Measurements from ENCODE around the gene TMPRSS6. TPM values are rescaled to one million over a fixed set of nuclear protein-coding genes. Genes with fewer than 3 reads are reported as not detected.

TMPRSS6 gene
- total and polyA plus RNA-seq, 4 donors, result 0.09 to 1.0 (median 0.69) TPM

DNA sequence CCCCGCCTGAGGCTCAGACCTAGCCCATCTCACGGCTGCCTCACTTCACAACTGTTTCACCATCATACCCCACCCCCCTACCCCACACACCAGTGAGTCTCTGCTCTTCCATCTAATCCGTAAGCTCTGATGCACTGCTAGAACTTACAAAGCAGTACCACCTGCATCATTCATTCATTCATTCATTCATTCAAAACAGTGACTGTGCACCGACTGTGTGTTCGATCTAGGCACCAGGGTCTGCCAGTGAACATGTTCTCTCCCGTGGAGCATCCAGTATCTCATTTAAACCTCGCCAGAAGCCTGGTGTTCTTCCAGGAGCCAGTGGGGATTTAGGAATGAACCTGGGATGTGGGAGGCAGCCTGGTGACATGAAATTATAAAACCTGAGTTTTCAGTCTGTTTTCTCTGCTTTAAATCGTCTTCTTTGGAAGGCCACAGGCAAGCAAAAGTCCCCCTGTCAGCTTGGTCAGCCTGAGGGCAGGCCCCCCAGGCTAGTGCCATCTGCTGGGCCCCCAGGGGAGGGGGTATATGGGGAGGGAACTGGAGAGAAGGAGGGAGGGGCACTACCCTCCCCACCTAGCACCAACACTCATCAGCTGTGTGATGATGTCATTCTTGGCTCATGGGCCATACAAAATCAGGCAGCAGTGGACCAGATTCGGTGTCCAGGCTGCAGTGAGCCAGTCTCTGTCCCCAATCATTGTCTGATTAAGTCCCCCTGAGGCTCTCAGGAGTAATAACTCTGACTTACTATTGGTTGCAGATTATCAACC, 18.4 kb downstream of the TMPRSS6 start:
- Histone ChIP-seq H3K4me3 (no peak overlapping the region), H3K9me3 (ENCODE audit: control insufficient read depth in 4 of 4, insufficient read depth in 3 of 4, low read length in 3 of 4) (no peaks in the 10 kb centered on the region), H3K27me3 (ENCODE audit: control insufficient read depth in 3 of 3, insufficient read depth in 3 of 3, low read length in 2 of 3) (peaks cover 0 to under 1% (median 0%) of the 10 kb centered on the region in 3 donors), H3K4me1 (ENCODE audit: control insufficient read depth in 5 of 5, insufficient read depth in 5 of 5, low read length in 5 of 5) (no peaks in the 10 kb centered on the region), H3K9ac (ENCODE audit: insufficient read depth in 1 of 2, low read length in 2 of 2) (no peak overlapping the region), H3K27ac (ENCODE audit: low read depth in 1 of 2, low read length in 1 of 2) (no peak overlapping the region), H3K36me3 (ENCODE audit: control insufficient read depth in 4 of 4, insufficient read depth in 4 of 4, low read length in 4 of 4) (no peaks in the 10 kb centered on the region)
- no peak for DNase-seq
- TF ChIP-seq, protein P1, sequence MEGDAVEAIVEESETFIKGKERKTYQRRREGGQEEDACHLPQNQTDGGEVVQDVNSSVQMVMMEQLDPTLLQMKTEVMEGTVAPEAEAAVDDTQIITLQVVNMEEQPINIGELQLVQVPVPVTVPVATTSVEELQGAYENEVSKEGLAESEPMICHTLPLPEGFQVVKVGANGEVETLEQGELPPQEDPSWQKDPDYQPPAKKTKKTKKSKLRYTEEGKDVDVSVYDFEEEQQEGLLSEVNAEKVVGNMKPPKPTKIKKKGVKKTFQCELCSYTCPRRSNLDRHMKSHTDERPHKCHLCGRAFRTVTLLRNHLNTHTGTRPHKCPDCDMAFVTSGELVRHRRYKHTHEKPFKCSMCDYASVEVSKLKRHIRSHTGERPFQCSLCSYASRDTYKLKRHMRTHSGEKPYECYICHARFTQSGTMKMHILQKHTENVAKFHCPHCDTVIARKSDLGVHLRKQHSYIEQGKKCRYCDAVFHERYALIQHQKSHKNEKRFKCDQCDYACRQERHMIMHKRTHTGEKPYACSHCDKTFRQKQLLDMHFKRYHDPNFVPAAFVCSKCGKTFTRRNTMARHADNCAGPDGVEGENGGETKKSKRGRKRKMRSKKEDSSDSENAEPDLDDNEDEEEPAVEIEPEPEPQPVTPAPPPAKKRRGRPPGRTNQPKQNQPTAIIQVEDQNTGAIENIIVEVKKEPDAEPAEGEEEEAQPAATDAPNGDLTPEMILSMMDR (IDR thresholded peaks at IDR 0.05; ENCODE audit: control extremely low read depth, extremely low read depth), result no peak
- 85 to 86% methylated on average over 9 of the region's 9 CpGs for WGBS, 2 donors
- ATAC-seq (ENCODE audit: insufficient read depth, low FRiP score), result no peak

DNA sequence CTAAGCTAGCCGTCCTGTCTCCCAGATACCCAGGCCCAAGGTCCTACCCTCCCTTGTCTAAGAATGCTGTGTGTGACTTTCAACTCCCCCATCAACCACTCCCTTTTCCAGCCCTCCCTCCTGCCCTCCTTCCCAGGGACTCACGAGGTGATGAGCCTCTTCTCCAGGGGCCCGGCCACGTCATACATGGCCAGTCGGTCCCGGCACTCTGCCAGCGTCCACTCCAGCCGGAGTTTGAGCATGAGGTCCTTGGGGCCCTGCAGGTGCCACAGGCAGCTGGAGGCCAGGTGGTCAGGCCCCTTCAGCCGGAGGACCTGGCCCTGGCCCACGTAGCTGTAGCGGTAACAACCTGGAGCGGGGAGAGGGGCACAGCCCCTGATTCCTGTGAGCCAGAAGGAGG, 20.1 kb downstream of the TMPRSS6 start:
- ATAC-seq (ENCODE audit: insufficient read depth, low FRiP score) (no peak), DNase-seq (no peak)
- Histone ChIP-seq H3K4me3 (no peak overlapping the region), H3K27ac (ENCODE audit: low read depth in 1 of 2, low read length in 1 of 2) (no peak overlapping the region), H3K36me3 (ENCODE audit: control insufficient read depth in 4 of 4, insufficient read depth in 4 of 4, low read length in 4 of 4) (no peaks in the 10 kb centered on the region), H3K27me3 (ENCODE audit: control insufficient read depth in 3 of 3, insufficient read depth in 3 of 3, low read length in 2 of 3) (no peaks in the 10 kb centered on the region), H3K9ac (ENCODE audit: insufficient read depth in 1 of 2, low read length in 2 of 2) (no peak overlapping the region), H3K4me1 (ENCODE audit: control insufficient read depth in 5 of 5, insufficient read depth in 5 of 5, low read length in 5 of 5) (no peaks in the 10 kb centered on the region), H3K9me3 (ENCODE audit: control insufficient read depth in 4 of 4, insufficient read depth in 3 of 4, low read length in 3 of 4) (no peaks in the 10 kb centered on the region)
- 60 to 78% methylated on average over 12 of the region's 12 CpGs for WGBS, 2 donors
- TF ChIP-seq, protein P1 (IDR thresholded peaks at IDR 0.05; ENCODE audit: control extremely low read depth, extremely low read depth), result no peak

DNA sequence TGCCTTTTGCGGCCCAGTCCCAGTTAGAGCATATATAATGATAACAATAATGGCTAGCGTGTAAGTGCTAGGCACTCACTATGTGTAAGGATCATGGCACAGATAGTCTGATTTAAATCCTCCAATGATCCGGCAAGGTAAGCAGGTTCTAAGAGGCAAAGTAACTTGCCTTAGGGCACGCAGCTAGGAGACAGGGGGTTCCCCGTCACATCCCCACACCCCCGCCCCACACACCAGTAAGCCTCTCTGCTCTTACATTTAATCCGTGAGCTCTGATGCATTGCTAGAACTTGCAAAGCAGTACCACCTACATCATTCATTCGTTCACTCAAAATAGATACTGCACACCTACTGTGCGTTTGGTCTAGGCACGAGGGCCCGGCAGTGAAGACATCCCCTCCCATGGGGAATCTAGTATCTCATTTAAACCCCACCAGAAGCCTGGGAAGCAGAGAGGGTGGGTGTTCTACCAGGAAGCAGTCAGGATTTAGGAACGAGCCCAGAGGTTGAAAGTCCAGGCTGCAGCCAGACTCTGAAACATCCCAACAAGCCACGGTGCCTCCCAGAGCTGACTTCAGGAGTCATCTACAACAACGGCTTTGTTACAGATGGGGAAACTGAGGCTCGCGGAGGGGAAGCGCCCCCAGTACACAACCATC, 20.6 kb downstream of the TMPRSS6 start:
- H3K27ac ChIP-seq (ENCODE audit: low read depth in 1 of 2, low read length in 1 of 2), result no peak overlapping the region
- no peaks in the 10 kb centered on the region for H3K9me3 ChIP-seq (ENCODE audit: control insufficient read depth in 4 of 4, insufficient read depth in 3 of 4, low read length in 3 of 4)
- TF ChIP-seq, protein P1 (IDR thresholded peaks at IDR 0.05; ENCODE audit: control extremely low read depth, extremely low read depth), result no peak
- no peaks in the 10 kb centered on the region for H3K36me3 ChIP-seq (ENCODE audit: control insufficient read depth in 4 of 4, insufficient read depth in 4 of 4, low read length in 4 of 4)
- DNase-seq (no peak), ATAC-seq (ENCODE audit: insufficient read depth, low FRiP score) (no peak)
- no peaks in the 10 kb centered on the region for H3K27me3 ChIP-seq (ENCODE audit: control insufficient read depth in 3 of 3, insufficient read depth in 3 of 3, low read length in 2 of 3)
- H3K4me1 ChIP-seq (ENCODE audit: control insufficient read depth in 5 of 5, insufficient read depth in 5 of 5, low read length in 5 of 5), result no peaks in the 10 kb centered on the region
- no peak overlapping the region for H3K4me3 ChIP-seq
- no peak overlapping the region for H3K9ac ChIP-seq (ENCODE audit: insufficient read depth in 1 of 2, low read length in 2 of 2)
- WGBS, 2 donors, result 80 to 86% methylated on average over 17 of the region's 17 CpGs
